DOHH2 (cell line): ENCODE results near the gene TBL1XR1.

Experiments used
- EZH2phosphoT487 ChIP-seq: fragments of 200-600 bp; sonication (generic); IDR thresholded peaks from 2 replicates; pipeline ENCODE4 v1.6.1; 2017; ENCODE audit warnings: borderline replicate concordance, mild to moderate bottlenecking, antibody characterized with exemption, low read length, moderate library complexity, mixed read lengths
- TF ChIP-seq, protein P1 (sequence below): fragments of 200-600 bp; sonication (generic); IDR thresholded peaks from one replicate; pipeline ENCODE4 v1.5.1; 2014; ENCODE audit warnings: antibody characterized with exemption, mild to moderate bottlenecking, low read depth, low read length; ENCODE audit not compliant: poor library complexity, severe bottlenecking

DNA sequence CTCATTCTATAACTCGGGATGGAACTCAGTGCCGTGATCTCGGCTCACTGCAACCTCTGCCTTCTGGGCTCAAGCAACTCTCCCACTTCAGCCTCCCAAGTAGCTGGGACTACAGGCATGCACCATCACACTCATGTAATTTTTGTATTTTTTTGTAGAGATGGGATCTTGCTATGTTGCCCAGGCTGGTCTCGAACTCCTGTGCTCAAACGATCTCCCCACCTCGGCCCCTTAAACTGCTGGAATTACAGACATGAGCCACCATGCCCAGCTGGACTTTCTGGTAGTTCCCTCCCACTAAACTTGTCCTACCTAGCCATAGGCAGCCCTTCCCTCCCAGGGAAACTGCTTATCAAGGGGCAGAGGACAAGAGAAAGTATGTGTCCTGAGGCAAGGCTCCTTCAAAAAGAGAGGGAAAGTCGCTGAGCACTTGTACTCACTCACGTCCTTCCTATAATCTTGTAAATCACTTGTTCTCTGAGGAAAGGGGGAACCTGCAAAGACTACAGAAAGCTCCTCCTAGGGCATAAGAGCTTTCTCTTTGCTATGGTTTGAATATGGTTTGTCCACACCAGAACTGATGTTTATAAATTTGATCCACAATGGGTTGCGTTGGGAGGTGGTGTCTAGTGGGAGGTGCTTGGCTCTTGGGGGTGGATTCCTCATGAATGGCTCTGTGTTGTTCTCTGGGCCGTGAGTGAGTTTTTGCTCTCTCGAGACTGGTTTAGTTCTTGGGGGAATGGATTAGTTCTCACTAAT lies 13.6 kb upstream of the TBL1XR1 start:
- TF ChIP-seq, protein P1, sequence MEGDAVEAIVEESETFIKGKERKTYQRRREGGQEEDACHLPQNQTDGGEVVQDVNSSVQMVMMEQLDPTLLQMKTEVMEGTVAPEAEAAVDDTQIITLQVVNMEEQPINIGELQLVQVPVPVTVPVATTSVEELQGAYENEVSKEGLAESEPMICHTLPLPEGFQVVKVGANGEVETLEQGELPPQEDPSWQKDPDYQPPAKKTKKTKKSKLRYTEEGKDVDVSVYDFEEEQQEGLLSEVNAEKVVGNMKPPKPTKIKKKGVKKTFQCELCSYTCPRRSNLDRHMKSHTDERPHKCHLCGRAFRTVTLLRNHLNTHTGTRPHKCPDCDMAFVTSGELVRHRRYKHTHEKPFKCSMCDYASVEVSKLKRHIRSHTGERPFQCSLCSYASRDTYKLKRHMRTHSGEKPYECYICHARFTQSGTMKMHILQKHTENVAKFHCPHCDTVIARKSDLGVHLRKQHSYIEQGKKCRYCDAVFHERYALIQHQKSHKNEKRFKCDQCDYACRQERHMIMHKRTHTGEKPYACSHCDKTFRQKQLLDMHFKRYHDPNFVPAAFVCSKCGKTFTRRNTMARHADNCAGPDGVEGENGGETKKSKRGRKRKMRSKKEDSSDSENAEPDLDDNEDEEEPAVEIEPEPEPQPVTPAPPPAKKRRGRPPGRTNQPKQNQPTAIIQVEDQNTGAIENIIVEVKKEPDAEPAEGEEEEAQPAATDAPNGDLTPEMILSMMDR = no peak
- TF ChIP-seq EZH2phosphoT487 = no peak
